Smooth muscle cell (in vitro differentiated cells): ENCODE data around the gene CATSPER4. TPM values are rescaled to one million over a fixed set of nuclear protein-coding genes. Genes with fewer than 3 reads are reported as not detected.

Experiments used
- DNase-seq: peaks from one replicate; lab custom pipeline; 2025; ENCODE audit not compliant: unreplicated experiment; lab: John Stamatoyannopoulos, UW
- H2AFZ ChIP-seq: fragments of 200-600 bp; sonication (generic); 2 replicates; pipeline ENCODE4 v1.6.0; 2016; ENCODE audit warnings: antibody characterized with exemption, low read depth, mild to moderate bottlenecking
- H3F3A ChIP-seq: fragments of 200-600 bp; sonication (generic); 2 replicates; pipeline ENCODE4 v1.6.0; 2017; ENCODE audit warnings: antibody characterized with exemption, low read depth
- H3K27ac ChIP-seq: fragments of 200-600 bp; sonication (generic); 2 replicates; pipeline ENCODE4 v1.5.1; 2016; ENCODE audit warnings: low read depth, mild to moderate bottlenecking
- H3K27me3 ChIP-seq: fragments of 200-600 bp; sonication (generic); 2 replicates; pipeline ENCODE4 v1.6.1; 2016; ENCODE audit warnings: low read depth, mild to moderate bottlenecking
- H3K36me3 ChIP-seq: fragments of 200-600 bp; sonication (generic); 2 replicates; pipeline ENCODE4 v1.5.1; 2016; ENCODE audit warnings: low read depth
- H3K4me1 ChIP-seq: fragments of 200-600 bp; sonication (generic); 2 replicates; pipeline ENCODE4 v1.5.1; 2016; ENCODE audit warnings: low read depth
- H3K4me2 ChIP-seq: fragments of 200-600 bp; sonication (generic); 2 replicates; pipeline ENCODE4 v1.6.0; 2016; ENCODE audit warnings: mild to moderate bottlenecking
- H3K4me3 ChIP-seq: fragments of 200-600 bp; sonication (generic); 2 replicates; pipeline ENCODE4 v1.5.1; 2016; ENCODE audit warnings: mild to moderate bottlenecking
- H3K79me2 ChIP-seq: fragments of 200-600 bp; sonication (generic); 2 replicates; pipeline ENCODE4 v1.6.0; 2016; ENCODE audit warnings: low read depth, mild to moderate bottlenecking
- H3K9ac ChIP-seq: fragments of 200-600 bp; sonication (generic); 2 replicates; pipeline ENCODE4 v1.6.0; 2016; ENCODE audit warnings: low read depth
- H3K9me3 ChIP-seq: fragments of 200-600 bp; sonication (generic); replicated peaks from 2 replicates; pipeline ENCODE4 v1.5.1; 2016; ENCODE audit warnings: low read depth
- H4K20me1 ChIP-seq: fragments of 200-600 bp; sonication (generic); 2 replicates; pipeline ENCODE4 v1.6.0; 2016; ENCODE audit warnings: low read depth
- CTCF ChIP-seq: fragments of 200-600 bp; sonication (generic); IDR thresholded peaks from 2 replicates; pipeline ENCODE4 v1.5.1; 2017; ENCODE audit warnings: borderline replicate concordance, mild to moderate bottlenecking, antibody characterized with exemption; ENCODE audit not compliant: insufficient read depth, poor library complexity, severe bottlenecking
- WGBS: methylation state at CpG from one replicate; pipeline ENCODE4 v1.1.7; 2016; ENCODE audit warnings: low lambda C conversion rate; 5-methylcytosine and 5-hydroxymethylcytosine counted together
- polyA plus RNA-seq: library from polyadenylated mRNA; unstranded; fragments of >200 nt; fragmentation: Nextera tagmentation; extraction: Ambion mirVana; gene quantifications from 2 replicates; pipeline ENCODE4 v1.2.1, GENCODE V29; 2016
- total RNA-seq: library from RNA; depleted of rRNA; stranded (reverse); fragments of >200 nt; gene quantifications from 2 replicates; pipeline ENCODE4 v1.2.3, GENCODE V29; 2014

Gene CATSPER4
- total and polyA plus RNA-seq, 2 experiments from 2014 or later = not detected

DNA sequence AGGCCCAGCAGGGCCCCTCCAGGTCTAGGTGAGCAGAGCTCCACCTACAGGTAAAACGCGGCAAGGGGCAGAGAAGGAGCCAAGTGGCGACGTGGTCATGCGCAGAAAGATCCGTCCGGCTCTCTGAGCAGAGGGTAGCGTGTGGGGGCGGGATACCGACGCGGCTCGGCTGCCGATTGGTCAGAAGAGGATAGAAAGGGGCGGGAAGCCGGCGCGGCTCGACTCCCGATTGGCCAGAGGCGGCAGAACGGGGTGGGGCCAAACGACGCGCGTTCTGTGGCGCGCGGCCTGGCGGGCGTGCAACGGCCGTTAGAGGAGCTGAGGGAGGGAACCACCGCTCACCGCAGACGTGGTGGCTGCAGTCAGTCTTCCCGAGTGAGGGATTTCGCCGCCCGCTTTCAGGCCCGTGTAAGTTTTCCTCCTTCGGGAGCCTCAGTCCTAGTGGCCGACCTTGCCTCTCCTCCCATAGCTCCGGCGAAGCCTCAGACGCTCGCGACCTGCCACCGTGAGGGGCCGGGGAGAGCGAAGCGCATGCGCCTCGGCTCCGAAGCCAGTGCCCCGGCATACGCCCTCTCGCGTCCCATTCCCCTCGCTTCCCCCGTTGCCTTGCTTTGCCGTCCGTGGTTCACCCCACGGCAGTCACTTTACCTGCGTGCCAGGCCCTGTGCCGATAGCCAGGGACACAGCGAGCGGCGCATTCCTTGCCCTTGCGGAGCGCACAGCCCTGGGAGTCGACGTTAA, 43.7 kb downstream of the CATSPER4 start, which contains the start of gene CEP85:
CEP85 (plus strand) TSS at position 298 of the 741 bp plus-strand sequence. CDS start 5,584 bp downstream, outside the sequence.
- H2AFZ ChIP-seq = peak within 1 kb of the TSS; percentile 98
- H3K27me3 ChIP-seq = no peaks in the 10 kb centered on the region
- H3K9me3 ChIP-seq = no peaks in the 10 kb centered on the region
- WGBS = 1% methylated on average over 73 of the region's 73 CpGs
- peak within 1 kb of the TSS; percentile 78 for H3K9ac ChIP-seq
- peak; percentile 95 for DNase-seq
- H3F3A ChIP-seq = no peaks in the 10 kb centered on the region
- no peaks in the 10 kb centered on the region for H3K36me3 ChIP-seq
- TF ChIP-seq CTCF = peak; percentile 72
- H3K4me1 ChIP-seq = peaks cover 4% of the 10 kb centered on the region
- no peaks in the 10 kb centered on the region for H4K20me1 ChIP-seq
- H3K4me3 ChIP-seq = peak within 1 kb of the TSS; percentile 87
- H3K79me2 ChIP-seq = peaks cover 31% of the 10 kb centered on the region
- peak within 1 kb of the TSS; percentile 87 for H3K4me2 ChIP-seq
- peak within 1 kb of the TSS; percentile 78 for H3K27ac ChIP-seq

DNA sequence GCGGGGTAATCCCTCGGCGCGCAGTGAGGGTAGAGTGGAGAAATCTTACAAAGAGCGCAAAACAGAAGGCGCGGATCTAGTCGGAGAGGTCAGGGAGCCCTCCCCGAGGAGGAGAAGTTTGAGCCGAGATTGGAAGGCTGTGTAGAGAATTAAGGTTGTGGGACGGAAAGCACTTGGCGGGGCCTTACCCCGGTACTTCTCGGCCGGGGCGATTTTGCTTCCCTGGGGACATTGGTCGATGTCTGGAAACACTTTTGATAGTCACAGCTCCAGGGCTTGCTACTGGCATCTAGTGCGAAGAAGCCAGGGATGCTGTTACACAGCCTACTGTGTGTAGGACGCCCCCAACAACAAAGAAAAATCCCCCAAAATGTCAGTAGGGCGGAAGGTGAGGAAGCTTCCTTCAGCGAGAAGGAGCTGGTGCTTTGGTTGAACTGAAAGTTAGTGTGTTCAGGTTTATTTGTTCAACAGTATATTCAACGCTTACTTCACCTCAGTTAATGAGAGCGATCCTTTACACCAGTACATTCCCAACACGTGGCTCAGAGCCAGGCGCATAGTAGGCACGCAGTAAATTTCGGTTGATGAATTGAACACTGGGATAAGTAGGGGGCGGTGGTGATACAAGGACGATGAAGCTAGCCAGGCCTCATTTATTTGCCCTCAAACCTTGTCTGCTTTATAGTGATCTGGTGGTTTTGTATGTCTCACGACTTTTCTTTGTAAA, 44.4 kb downstream of the CATSPER4 start:
- Histone ChIP-seq H3K27me3 (no peaks in the 10 kb centered on the region), H3K4me2 (peak overlapping the region; percentile 87), H3K9ac (peak overlapping the region; percentile 78), H3K27ac (peak overlapping the region; percentile 78), H4K20me1 (peaks cover 6% of the 10 kb centered on the region), H3K36me3 (no peaks in the 10 kb centered on the region), H3K9me3 (no peaks in the 10 kb centered on the region), H3K4me1 (peaks cover 4% of the 10 kb centered on the region), H3F3A (no peaks in the 10 kb centered on the region), H3K79me2 (peaks cover 39% of the 10 kb centered on the region), H3K4me3 (peak overlapping the region; percentile 87), H2AFZ (peak overlapping the region; percentile 98)
- no peak for DNase-seq
- 3% methylated on average over 30 of the region's 30 CpGs for WGBS
- TF ChIP-seq CTCF = peak; percentile 1

- 68% methylated on average over 6 of the region's 6 CpGs for WGBS
- Histone ChIP-seq H3F3A (no peaks in the 10 kb centered on the region), H3K4me2 (peak overlapping the region; percentile 13), H2AFZ (no peak overlapping the region), H3K36me3 (no peaks in the 10 kb centered on the region), H3K4me3 (no peak overlapping the region), H3K27ac (peak overlapping the region; percentile 22), H4K20me1 (peaks cover 6% of the 10 kb centered on the region), H3K79me2 (peaks cover 43% of the 10 kb centered on the region), H3K9me3 (no peaks in the 10 kb centered on the region), H3K9ac (no peak overlapping the region), H3K27me3 (no peaks in the 10 kb centered on the region), H3K4me1 (peaks cover 4% of the 10 kb centered on the region)
- no peak for TF ChIP-seq CTCF
- no peak for DNase-seq
Observed at GRCh38 chr1:26237230-26237966, 47.0 kb downstream of the CATSPER4 start.
